Skeletal muscle cell (primary cell): Measurements from ENCODE around the gene PKLR.
"Not testable (repeated sequence)": the region's sequence is repeated elsewhere in the genome, so short reads cannot be mapped to it uniquely, and the experiment has no call there.

Experiments
- DNase-seq: peaks from one replicate; pipeline ENCODE4 v3.0.0-alpha.2; 2010; ENCODE audit warnings: low read depth
- H3K4me3 ChIP-seq: 2 replicates; pipeline ENCODE4 v1.5.1; 2011; ENCODE audit warnings: low read depth, mild to moderate bottlenecking, control low read depth, low read length, moderate library complexity

Gene PKLR

GRCh38 chr1:155301342-155301841, at the start of gene PKLR:
Gene PKLR (minus strand): TSS chr1:155301438. CDS start chr1:155301395, 43 bp downstream.
- no peak for DNase-seq
- no peak within 1 kb of the TSS for H3K4me3 ChIP-seq

- DNase-seq: no peak
- no peak overlapping the region for H3K4me3 ChIP-seq
Measured at GRCh38 chr1:155342842-155343241, 41.6 kb upstream of the PKLR start.

- no peak overlapping the region for H3K4me3 ChIP-seq
- DNase-seq: no peak
Measured at GRCh38 chr1:155339515-155340097, 38.4 kb upstream of the PKLR start.

GRCh38 chr1:155334962-155335361, 33.7 kb upstream of the PKLR start:
- DNase-seq: no peak

GRCh38 chr1:155329980-155330598, 28.9 kb upstream of the PKLR start:
- no peak for DNase-seq
- no peak overlapping the region for H3K4me3 ChIP-seq

More at GRCh38 chr1:155334962-155335361, 33.7 kb upstream of the PKLR start:
- H3K4me3 ChIP-seq: no peak overlapping the region

GRCh38 chr1:155328856-155329255, 27.6 kb upstream of the PKLR start:
- not testable (repeated sequence) for H3K4me3 ChIP-seq, DNase-seq

- H3K4me3 ChIP-seq: no peak overlapping the region
- DNase-seq: no peak
Measured at GRCh38 chr1:155327981-155328380, 26.7 kb upstream of the PKLR start.

- DNase-seq: no peak
- H3K4me3 ChIP-seq: no peak overlapping the region
Measured at GRCh38 chr1:155326631-155327037, 25.4 kb upstream of the PKLR start.

- H3K4me3 ChIP-seq: no peak overlapping the region
- DNase-seq: no peak
Measured at GRCh38 chr1:155326020-155326526, 24.8 kb upstream of the PKLR start.

GRCh38 chr1:155325603-155325893, 24.3 kb upstream of the PKLR start:
- peak overlapping the region; percentile 93 for H3K4me3 ChIP-seq
- DNase-seq: no peak

GRCh38 chr1:155324717-155325602, 23.7 kb upstream of the PKLR start:
- DNase-seq: no peak
- H3K4me3 ChIP-seq: peak overlapping the region; percentile 93

GRCh38 chr1:155324037-155324716, 22.9 kb upstream of the PKLR start:
- peak; percentile 87 for DNase-seq
- H3K4me3 ChIP-seq: peak overlapping the region; percentile 93

GRCh38 chr1:155323729-155324036, 22.4 kb upstream of the PKLR start:
- peak overlapping the region; percentile 93 for H3K4me3 ChIP-seq

GRCh38 chr1:155322953-155323728, 21.9 kb upstream of the PKLR start:
- peak; percentile 90 for DNase-seq
- H3K4me3 ChIP-seq: peak overlapping the region; percentile 93

More at GRCh38 chr1:155323729-155324036, 22.4 kb upstream of the PKLR start:
- peak; percentile 73 for DNase-seq

GRCh38 chr1:155322571-155322952, 21.3 kb upstream of the PKLR start:
- DNase-seq: no peak
- peak overlapping the region; percentile 93 for H3K4me3 ChIP-seq

GRCh38 chr1:155321639-155322503, 20.6 kb upstream of the PKLR start:
- H3K4me3 ChIP-seq: peak overlapping the region; percentile 93

GRCh38 chr1:155320661-155321617, 19.7 kb upstream of the PKLR start, which contains the start of gene RUSC1:
Gene RUSC1 (plus strand): TSS chr1:155320894. CDS start chr1:155321774, 880 bp downstream.
- H3K4me3 ChIP-seq: peak within 1 kb of the TSS; percentile 93

More at GRCh38 chr1:155321639-155322503, 20.6 kb upstream of the PKLR start:
- no peak for DNase-seq

More at GRCh38 chr1:155320661-155321617, 19.7 kb upstream of the PKLR start, which contains the start of gene RUSC1:
- no peak for DNase-seq
